Activated CD4-positive, alpha-beta T cell treated with anti-CD3 and anti-CD28 coated beads, Interleukin-2, amount 50 U/mL, for 24 hours (primary cell): ENCODE data around the gene TGFA.

ENCODE experiments used
- DNase-seq, 2 donors: peaks; one replicate each; pipeline ENCODE4 v3.0.0-alpha.2; 2020; ENCODE audit warnings: low read depth in 1 of 2, low spot score in 1 of 2

The TGFA gene

GRCh38 chr2:70553334-70553583, 367 bp downstream of the TGFA start:
- DNase-seq, result peak in 1 of 2 donors; percentile 8

- DNase-seq, result no peak
These were observed 909 bp downstream of the TGFA start for GRCh38 chr2:70552501-70553333.

- no peak for DNase-seq
These were observed 2.5 kb downstream of the TGFA start for GRCh38 chr2:70551167-70551566.

GRCh38 chr2:70549962-70550361, 3.7 kb downstream of the TGFA start:
- no peak for DNase-seq

DNA sequence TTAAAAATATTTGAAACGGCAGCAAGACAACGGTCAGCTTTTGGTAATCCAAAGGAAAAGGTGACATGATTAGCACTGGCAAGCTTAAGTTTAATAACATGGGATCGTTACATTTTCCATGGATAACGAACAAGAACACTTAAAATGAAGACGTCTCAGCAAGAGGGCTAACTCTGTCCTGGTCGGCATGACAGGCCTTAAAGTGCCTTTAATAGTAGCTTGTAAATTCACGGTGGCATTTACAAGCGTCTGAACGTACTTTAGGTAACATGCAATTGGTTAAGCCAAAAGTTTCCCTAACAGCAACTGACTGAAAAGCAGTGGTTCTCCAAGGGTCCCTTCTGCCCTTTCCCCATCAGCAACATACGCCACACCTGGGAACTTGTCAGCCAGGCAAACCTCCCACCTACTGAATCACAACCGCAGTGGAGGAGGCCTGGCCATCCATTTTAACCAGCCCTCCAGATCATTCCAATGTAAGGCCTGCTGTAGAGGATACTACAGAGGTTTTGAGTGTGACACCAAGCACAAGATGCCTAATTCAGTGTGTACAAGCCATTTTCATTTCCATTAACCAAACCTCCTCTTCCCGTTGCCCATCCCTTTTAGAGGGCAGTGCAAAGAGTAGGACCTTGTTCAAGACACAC, 4.4 kb downstream of the TGFA start:
- no peak for DNase-seq

- DNase-seq, result no peak
These were observed 5.4 kb downstream of the TGFA start for GRCh38 chr2:70548233-70548632.

GRCh38 chr2:70546885-70547284, 6.7 kb downstream of the TGFA start:
- no peak for DNase-seq

- no peak for DNase-seq
These were observed 7.2 kb downstream of the TGFA start for GRCh38 chr2:70546376-70546775.

DNA sequence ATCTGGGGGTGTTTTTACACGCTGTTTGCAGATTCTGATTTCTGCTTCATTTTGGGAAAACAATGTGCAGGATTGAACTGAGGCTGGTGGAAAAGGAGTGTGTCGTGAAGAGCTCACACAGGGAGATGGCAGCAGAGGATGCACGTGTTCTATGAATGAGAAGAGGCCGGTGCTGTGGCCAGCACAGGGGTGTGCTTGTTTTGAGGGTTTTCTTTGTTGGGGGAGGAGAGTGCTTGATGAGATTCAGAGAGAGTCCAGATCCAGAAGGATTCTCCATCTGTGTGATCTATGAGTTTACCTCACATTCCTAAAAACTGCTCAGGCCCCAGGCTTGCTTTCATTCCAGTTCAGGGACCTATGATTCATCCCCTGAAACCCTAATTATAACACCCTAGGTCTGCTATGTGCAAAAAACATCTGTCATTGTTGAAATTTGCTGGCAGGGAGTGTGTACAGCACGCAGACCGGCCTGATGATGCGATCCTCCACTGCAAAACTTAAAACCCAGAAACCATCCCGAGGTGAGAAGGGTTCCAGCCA, 12.1 kb downstream of the TGFA start:
- no peak for DNase-seq

- no peak for DNase-seq
These were observed 15.8 kb downstream of the TGFA start for GRCh38 chr2:70537840-70538239.

DNA sequence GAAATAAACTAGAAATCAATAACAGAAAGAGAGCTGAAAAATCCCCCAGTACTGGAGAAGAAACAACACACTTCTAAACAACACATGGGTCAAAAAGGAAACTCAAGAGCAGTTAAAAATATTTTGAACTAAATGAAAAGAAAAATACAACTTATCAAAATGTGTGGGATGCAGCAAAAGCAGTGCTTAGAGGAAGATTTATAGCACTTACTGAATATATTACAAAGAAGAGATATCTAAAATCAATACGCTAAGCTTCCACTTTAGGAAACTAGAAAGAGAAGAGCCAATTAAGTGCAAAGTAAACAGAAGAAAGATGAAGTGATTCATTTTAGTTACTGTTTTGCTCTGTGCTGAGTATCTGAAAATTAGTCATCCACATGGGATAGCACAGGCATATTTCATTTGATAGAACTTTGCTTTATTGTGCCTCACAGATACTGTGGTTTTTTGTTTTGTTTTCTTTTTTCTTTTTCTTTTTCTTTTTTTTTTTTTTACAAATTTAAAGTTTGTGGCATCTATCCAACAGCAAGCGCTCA, 17.0 kb downstream of the TGFA start:
- no peak for DNase-seq

DNA sequence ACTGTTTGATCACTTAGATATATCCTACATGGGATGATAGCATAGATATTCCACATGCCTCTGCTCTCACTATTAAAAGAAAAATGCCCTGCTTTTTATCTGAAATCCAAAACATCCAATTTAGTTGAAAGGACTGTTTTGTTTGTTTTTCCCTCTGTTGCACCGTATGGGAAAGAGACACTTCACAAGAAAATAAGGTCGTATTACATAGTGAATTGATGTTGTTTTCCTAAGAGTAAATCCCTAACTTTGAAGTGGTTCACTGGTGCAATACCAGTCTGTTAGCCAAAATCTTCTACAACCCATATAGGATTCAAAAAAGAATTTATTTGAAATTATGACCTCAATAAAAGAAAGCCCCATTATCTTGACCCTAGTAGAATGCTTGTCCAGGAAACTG, 18.1 kb downstream of the TGFA start:
- DNase-seq, result no peak

GRCh38 chr2:70534183-70534836, 19.3 kb downstream of the TGFA start:
- no peak for DNase-seq

DNA sequence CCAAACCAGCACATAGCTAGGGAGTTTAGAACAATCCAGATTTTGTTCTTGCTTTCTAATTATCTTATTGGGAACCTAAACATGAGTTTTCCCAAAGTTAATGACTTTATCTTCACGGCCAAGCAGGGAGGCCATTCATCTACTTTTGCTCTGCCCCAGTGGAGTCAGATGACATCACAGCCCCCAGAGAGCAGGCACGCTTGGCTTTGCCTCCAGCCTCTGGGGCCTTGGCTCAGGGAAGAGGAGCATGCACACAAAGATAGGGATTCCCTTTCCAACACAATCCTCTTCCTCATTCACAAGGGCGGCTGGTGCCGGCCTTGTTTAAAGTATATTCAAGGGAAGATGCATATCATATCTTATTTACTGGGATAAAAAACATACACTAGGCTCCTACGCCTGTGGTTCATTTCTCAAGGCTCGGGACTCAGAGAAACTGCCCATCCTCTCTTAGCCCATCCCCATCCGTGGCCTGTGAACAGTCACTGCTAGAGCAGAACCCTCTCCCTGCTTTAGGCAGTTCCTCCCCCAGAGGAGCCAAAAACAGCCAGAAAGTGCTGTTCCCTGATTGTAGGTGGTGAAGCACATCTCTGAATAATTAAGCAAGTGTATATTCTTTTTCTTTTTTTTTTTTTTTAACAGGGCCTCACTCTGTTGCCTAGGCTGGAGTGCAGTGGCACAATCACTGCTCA, 21.2 kb downstream of the TGFA start:
- no peak for DNase-seq

DNA sequence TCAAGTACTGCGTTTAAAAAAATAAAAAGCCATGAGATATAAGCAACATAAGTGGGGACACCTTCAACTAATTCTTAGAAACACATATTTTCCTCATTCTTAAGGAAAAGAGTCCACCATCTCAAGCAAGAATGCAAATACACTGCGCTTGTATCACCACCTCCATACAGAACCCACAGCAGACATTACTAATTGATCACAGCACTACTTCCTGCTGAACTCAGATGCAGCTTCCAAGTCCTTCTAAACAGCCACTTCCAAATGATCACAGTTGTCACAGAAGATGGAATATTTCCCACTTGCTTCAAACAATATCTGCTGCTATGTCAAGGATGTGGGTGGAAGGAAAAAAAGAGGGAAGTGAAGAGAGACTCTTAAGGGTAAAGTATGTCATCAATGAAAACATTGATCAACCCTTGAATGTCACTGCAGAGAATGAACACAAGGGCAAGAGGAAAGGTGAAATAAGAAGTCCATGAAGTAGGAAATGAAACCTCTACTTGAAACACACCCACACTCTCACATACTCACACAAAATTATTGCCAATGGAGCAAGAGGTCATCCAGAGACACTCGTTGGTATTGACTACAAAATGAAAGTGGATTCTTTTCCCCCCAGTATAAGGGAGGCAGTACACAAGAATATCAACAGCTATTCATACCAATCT, 22.1 kb downstream of the TGFA start:
- no peak for DNase-seq

- no peak for DNase-seq
These were observed 24.0 kb downstream of the TGFA start for GRCh38 chr2:70529610-70530009.

DNA sequence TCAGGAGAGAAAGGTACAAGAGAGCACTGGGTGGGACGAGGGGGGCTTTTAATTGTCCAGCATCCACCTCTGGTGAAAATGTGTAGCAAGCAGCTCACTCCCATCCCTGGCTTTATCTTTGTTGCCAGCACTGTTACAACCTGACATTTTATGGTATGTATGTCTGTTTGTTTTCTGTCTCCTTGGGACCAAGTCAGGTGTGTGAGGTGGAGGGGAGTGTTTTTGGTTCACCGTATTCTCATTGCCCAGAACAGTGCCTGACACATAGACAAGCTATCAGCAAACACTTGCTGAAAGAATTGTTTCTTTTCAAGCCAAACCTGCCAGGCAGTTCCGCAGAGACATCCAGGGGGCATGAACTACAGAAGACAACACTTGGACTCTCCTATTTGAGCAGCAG, 24.7 kb downstream of the TGFA start:
- no peak for DNase-seq

DNA sequence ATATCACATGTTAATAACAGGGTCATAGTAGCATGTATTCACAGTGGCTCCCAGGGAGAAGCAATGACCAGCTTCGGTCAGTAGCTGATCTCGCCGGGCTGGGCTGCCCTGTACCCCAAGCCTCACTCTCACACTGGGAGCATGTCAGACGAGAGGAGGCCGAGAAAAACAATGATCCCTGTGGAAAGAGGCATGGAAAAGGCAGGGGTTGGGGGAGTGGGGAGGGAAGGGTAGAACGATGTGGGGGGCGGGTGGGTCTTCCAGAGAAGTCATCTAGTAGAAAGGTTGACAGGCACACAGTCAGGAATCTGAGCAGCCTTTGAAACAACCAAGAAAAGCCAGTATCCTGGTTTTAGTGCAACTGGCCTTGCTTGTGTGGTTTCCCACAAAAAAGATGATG, 25.4 kb downstream of the TGFA start:
- DNase-seq, result no peak

DNA sequence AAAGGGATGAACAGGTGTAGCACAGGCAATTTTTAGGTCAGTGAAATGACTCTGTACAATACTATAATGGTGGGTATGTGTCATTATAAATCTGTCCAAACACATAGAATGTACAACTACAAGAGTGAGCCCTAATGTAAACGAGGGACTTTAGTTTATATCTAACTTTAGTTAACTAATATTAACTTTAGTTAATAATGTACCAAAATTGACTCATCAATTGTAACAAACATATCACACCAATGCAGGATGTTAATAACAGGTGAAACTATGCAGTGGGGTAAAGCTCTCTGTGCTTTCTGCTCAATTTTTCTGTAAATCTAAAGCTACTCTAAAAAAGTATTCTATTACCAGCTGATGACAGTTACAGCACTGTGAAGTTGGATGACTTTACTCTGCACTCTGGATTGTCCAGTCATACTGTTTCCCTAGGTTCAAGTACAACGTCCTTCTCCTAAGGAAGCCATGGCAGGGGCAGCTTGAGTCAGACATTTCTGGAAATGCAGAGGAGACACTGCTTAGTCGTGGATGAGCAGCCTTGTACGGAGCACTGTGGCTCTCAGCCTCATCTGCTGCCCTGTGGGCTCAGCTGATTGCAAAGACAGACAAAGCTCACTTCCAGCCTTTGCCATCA, 26.1 kb downstream of the TGFA start:
- DNase-seq, result no peak

- no peak for DNase-seq
These were observed 27.5 kb downstream of the TGFA start for GRCh38 chr2:70526126-70526525.
